Stimulated activated CD4-positive, alpha-beta T cell treated with anti-CD3 and anti-CD28 coated beads, Interleukin-15, amount 100 ng/mL, for 24 hours (primary cell): Measurements from ENCODE around the gene INAVA.
"Not testable (repeated sequence)": the region's sequence is repeated elsewhere in the genome, so short reads cannot be mapped to it uniquely, and the experiment has no call there.

ENCODE experiments used
- DNase-seq: peaks from one replicate; pipeline ENCODE4 v3.0.0-alpha.2; 2020

INAVA gene

GRCh38 chr1:200922406-200922805, 27.7 kb downstream of the INAVA start:
- no peak for DNase-seq

GRCh38 chr1:200923601-200924000, 28.9 kb downstream of the INAVA start:
- DNase-seq, result no peak

DNA sequence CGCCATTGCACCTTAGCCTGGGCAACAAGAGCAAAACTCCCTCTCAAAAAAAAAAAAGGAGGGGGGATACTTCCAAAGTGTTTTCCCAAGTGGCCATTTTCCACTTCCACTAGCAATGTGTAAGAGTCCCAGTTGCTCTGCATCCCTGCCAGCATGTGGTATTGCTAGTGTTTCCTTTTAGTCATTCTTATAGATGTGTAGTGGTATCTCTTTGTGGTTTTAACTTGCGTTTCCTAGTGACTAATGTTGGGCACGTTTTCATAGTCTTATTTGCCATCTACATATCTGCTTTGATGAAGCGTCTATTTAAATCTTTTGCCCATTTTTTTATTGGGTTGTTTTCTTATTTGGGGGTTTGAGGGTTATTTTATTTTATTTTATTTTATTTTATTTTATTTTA, 31.1 kb downstream of the INAVA start:
- DNase-seq, result peak; percentile 38

DNA sequence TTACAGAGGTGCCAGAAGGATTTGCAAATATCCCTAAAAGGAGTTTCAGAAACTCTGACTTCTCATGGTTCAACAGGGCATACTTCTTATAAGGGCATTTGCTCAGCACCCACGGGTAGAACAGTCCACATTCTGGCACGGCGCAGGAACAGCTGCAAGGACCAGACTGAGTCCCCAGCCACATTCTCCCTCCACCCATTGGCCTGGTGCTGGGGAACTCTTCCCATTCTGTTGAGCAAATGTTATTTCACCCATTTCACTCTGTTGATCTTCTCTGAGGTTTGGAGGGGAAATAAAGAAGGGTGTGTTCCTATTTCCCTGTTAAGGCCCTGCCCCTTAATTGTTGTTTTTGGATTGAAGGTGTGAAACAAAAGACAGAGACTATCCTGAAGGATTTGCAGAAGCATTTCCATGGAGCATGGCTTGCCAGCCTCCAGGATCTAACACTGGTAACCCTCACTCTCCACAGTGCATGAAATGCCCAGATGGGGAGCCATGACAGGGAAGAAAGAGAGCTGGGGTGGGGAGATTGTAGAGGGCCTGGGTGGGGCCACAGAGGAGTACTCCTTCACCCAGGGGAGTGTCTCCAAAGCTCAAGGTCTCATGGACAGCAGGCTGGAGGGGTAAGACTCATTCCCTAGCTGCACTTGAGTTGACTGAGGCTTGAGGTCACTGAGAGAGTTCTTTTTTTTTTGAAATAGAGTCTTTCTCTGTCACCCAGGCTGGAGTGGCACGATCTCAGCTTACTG, 35.0 kb downstream of the INAVA start:
- DNase-seq, result no peak

- not testable (repeated sequence) for DNase-seq
Observed at GRCh38 chr1:200930285-200930684, 35.6 kb downstream of the INAVA start.

- DNase-seq, result no peak
Observed at GRCh38 chr1:200931776-200932175, 37.1 kb downstream of the INAVA start.

DNA sequence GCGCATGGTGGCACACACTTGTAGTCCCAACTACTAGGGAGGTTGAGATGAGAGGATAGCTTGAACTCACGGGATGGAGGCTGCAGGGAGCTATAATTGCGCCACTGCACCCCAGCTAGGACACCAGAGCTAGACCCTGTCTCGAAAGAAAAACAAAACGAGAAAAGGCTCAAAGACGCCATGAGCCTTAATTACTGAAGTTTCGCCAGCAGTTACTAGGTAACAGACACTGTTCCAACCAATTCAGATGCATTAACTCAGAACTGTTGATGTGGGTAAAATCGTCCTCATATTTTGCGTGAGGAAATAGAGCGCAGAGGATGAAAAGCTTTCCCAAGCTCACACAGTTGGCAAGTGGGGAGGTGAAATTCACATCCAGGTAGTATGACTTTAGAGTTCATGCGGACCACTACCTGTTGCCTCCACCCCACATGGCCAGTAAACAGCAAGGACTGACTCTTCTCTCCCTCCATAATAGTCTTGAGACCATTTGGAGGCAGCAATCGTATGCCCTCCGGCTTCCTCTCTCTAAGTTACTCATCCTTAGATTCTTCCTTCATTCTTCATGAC, 40.1 kb downstream of the INAVA start:
- DNase-seq, result no peak

- DNase-seq, result not testable (repeated sequence)
Observed at GRCh38 chr1:200935286-200935962, 40.7 kb downstream of the INAVA start.

DNA sequence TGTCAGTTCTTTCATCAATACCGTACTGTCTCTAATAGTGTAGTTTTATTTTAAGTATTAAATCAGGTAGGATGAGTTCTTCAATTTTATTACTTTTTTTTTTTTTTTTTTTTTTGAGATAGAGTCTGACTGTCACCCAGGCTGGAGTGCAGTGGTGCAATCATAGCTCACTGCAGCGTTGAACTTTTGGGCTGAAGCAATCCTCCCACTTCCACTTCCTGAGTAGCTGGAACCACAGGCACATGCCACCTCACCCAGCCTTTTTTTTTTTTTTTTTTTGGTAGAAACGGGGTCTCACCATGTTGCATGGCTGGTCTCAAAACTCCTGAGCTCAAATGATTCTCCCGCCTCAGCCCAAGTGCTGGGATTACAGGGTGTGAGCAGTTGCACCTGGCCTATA, 44.3 kb downstream of the INAVA start:
- DNase-seq, result peak; percentile 14

DNA sequence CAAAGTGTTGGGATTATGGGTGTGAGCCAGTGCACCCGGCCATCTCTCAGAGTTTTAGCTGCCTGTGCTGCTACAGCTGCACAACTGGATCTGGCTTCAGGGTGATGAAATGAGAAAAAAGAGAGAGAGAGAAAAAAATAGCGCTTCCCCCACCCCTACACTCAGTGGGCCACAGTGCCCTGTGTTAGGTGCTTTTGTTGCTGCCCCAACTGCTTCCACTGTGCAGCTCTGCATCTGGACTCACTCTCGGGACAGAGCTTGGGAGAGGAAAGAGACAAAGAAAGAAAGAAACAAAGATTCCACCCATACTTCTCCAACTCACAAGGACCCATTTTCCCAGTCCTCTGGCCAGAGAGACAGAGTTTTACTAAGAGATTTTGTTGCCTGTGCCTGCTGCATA, 50.4 kb downstream of the INAVA start:
- DNase-seq, result no peak

- DNase-seq, result no peak
Observed at GRCh38 chr1:200947059-200947566, 52.4 kb downstream of the INAVA start.

GRCh38 chr1:200949626-200950025, 54.9 kb downstream of the INAVA start:
- DNase-seq, result no peak

DNA sequence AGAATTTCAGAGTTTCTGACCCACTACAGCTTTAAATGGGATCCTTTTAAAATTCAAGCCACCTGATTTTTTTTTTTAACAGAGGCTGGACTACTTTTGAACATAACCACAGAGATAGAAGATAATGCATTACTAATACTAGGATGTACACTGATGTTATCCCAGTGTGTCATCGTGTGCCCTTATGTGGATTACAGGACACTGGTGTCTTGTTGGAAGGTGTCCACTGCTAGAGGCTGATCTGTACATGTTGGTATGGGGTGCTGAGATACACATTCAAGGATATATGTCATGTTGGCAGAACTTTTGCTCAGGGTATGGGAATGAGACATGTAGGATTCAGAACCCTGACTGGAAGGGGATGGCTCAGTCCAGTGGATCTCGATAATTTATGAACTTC, 56.3 kb downstream of the INAVA start:
- DNase-seq, result no peak

GRCh38 chr1:200954434-200954833, 59.7 kb downstream of the INAVA start:
- DNase-seq, result no peak

GRCh38 chr1:200958597-200958996, 63.9 kb downstream of the INAVA start:
- no peak for DNase-seq

DNA sequence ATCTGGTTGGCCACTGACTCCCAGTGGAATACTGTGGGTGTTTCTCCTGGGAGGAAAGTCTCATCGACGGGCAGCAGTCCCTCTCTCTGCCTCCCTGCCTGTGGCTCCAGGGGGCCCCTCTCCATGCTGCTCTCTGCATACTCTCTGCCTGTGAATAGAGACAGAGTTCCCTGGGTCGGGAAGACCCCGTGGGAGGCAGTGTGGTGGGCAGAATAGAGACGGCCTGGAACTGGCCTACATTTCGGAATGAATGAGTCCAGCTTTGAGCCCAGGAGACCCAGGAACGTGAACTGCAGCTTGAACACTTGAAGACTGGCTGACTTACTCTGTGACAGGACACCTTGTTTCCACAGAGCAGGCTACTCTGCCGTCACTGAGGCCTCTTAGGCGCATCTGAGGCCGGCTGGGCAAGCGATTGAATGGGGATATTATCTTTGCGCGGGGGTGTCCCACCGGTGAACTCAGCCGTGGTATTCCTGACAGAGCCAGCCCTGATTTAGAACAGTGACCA, 64.8 kb downstream of the INAVA start:
- no peak for DNase-seq

- no peak for DNase-seq
Observed at GRCh38 chr1:200960236-200960947, 65.7 kb downstream of the INAVA start.

DNA sequence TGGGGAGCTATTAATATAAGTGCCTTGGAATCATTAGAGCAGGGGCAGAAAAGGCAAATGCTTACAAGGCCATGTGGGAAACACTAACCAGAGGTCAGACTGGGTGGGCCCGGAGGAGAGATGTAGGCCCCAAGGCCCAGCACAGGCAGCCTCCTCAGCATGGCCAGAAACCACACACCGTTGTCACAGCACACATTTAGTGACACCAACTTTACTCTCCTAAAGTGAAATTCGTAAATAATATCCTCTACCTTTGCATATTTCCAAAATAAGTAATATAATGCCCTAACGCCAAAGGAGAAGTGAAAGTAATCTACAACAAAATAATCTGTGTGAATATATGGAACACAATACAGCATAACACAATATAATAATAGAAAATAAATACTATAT, 66.2 kb downstream of the INAVA start:
- DNase-seq, result no peak

- DNase-seq, result not testable (repeated sequence)
Observed at GRCh38 chr1:200962151-200962550, 67.5 kb downstream of the INAVA start.

GRCh38 chr1:200962631-200963030, 67.9 kb downstream of the INAVA start:
- DNase-seq, result no peak

GRCh38 chr1:200963076-200963475, 68.4 kb downstream of the INAVA start:
- no peak for DNase-seq

DNA sequence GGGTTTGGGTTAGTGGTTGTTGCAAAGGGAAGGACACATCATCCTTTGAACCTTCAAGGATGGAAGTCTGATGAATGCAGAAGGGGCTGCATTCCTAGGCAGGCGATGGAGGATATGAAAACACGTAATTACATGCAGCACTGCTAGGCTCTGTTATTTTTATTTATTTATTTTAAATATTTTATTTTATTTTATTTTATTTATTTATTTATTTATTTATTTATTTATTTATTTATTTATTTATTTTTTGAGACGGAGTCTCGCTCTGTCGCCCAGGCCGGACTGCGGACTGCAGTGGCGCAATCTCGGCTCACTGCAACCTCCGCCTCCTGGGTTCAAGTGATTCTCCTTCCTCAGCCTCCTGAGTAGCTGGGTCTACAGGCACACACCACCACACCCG, 69.2 kb downstream of the INAVA start:
- not testable (repeated sequence) for DNase-seq
